ENCODE data around the gene APOA4. TPM values are rescaled to one million over a fixed set of nuclear protein-coding genes. Genes with fewer than 3 reads are reported as not detected.

The APOA4 gene
- total and polyA plus RNA-seq, 2 of the 13 experiments (the other 11 are each of a cell fraction or from before 2014, with no cell fraction given), result 3.8 to 7.2 TPM

DNA sequence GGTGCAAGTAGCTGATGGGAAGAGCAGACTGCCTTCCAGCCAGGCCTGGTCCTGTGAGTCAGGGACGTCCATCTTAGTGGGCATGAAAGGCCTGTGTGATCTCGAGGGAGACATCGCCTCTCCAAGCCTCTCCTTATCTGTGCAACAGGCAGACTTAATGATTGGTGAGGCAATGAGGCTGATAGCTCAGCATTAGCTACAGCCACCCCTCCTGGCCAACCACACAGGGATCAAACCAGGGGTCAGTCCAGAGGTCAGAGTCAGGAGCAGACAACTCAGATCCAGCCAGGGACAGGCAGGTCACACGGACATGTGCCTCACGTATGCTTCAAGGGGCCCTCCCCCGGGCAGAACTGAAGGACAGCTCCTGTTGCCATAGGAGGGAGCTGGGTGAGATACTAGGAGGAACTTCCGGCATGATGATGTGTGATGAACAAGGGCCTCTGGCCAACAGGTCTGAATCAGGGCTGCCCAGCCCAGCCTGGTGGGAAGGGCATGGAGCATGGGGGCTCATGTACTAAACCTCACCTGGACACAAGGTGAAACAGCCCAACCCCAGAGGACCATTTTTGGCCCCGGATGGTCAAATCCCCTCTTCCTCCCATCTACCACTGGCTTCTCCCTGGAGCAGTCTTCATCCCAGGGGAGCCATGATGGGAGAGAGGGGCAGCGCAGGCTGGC is 3.8 kb upstream of the APOA4 start (continued):
- TF ChIP-seq CBX1 (IDR thresholded peaks at IDR 0.05; ENCODE audit: low read depth) (peak; percentile 65), HNF4G (IDR thresholded peaks at IDR 0.05; ENCODE audit: borderline replicate concordance, low read depth, low read length) (peak; percentile 91), HNF4G (CRISPR knock-in tag; IDR thresholded peaks at IDR 0.05; ENCODE audit: borderline replicate concordance, low read depth) (peak; percentile 98), ZNF776 (CRISPR knock-in tag; IDR thresholded peaks at IDR 0.05) (no peak), ASH2L (IDR thresholded peaks at IDR 0.05; ENCODE audit: insufficient read length, low read depth, low read length) (peak; percentile 49), AGO1 (IDR thresholded peaks at IDR 0.05; ENCODE audit: low read depth, low read length, poor library complexity, severe bottlenecking) (no peak), ZNF562 (CRISPR knock-in tag; IDR thresholded peaks at IDR 0.05; ENCODE audit: borderline replicate concordance) (no peak), MTA3 (CRISPR knock-in tag; IDR thresholded peaks at IDR 0.05) (no peak), CENPX (CRISPR knock-in tag; IDR thresholded peaks at IDR 0.05) (no peak), ZNF432 (CRISPR knock-in tag; IDR thresholded peaks at IDR 0.05; ENCODE audit: borderline replicate concordance) (no peak), SOX13 (IDR thresholded peaks at IDR 0.05) (no peak; the same call in 1 of the 2 replicates), SOX13 (CRISPR knock-in tag; conservative IDR thresholded peaks at IDR 0.05 in 1 of 2, IDR thresholded peaks at IDR 0.05 in 1 of 2) (peak in 1 of 2 experiments; percentile 86; a peak in 2 of 4 replicates), ZNF367 (CRISPR knock-in tag; IDR thresholded peaks at IDR 0.05; ENCODE audit: borderline replicate concordance) (0 out of 2 replicates have a peak, but pooled peaks have one; percentile 82), GABPB1 (CRISPR knock-in tag; IDR thresholded peaks at IDR 0.05) (peak; percentile 80), MAFK (conservative IDR thresholded peaks at IDR 0.05 in 1 of 2, IDR thresholded peaks at IDR 0.05 in 1 of 2; ENCODE audit: low read length in 2 of 2) (no peak), CREB3 (CRISPR knock-in tag; IDR thresholded peaks at IDR 0.05) (no peak), ZNF773 (CRISPR knock-in tag; IDR thresholded peaks at IDR 0.05; ENCODE audit: borderline replicate concordance) (no peak), HNRNPL (IDR thresholded peaks at IDR 0.05; ENCODE audit: low read depth, low read length) (no peak)
- TF ChIP-seq, protein P1, sequence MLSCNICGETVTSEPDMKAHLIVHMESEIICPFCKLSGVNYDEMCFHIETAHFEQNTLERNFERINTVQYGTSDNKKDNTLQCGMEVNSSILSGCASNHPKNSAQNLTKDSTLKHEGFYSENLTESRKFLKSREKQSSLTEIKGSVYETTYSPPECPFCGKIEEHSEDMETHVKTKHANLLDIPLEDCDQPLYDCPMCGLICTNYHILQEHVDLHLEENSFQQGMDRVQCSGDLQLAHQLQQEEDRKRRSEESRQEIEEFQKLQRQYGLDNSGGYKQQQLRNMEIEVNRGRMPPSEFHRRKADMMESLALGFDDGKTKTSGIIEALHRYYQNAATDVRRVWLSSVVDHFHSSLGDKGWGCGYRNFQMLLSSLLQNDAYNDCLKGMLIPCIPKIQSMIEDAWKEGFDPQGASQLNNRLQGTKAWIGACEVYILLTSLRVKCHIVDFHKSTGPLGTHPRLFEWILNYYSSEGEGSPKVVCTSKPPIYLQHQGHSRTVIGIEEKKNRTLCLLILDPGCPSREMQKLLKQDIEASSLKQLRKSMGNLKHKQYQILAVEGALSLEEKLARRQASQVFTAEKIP (CRISPR knock-in tag; IDR thresholded peaks at IDR 0.05; ENCODE audit: borderline replicate concordance), result no peak
- TF ChIP-seq, protein P2, sequence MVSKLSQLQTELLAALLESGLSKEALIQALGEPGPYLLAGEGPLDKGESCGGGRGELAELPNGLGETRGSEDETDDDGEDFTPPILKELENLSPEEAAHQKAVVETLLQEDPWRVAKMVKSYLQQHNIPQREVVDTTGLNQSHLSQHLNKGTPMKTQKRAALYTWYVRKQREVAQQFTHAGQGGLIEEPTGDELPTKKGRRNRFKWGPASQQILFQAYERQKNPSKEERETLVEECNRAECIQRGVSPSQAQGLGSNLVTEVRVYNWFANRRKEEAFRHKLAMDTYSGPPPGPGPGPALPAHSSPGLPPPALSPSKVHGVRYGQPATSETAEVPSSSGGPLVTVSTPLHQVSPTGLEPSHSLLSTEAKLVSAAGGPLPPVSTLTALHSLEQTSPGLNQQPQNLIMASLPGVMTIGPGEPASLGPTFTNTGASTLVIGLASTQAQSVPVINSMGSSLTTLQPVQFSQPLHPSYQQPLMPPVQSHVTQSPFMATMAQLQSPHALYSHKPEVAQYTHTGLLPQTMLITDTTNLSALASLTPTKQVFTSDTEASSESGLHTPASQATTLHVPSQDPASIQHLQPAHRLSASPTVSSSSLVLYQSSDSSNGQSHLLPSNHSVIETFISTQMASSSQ (IDR thresholded peaks at IDR 0.05; ENCODE audit: low read depth), result peak; percentile 40; the same call in 1 of the 2 replicates
- TF ChIP-seq, protein P2 (CRISPR knock-in tag; IDR thresholded peaks at IDR 0.05; ENCODE audit: borderline replicate concordance), result peak; percentile 86; the same call in 1 of the 2 replicates

All from HepG2 (cell line).